ENCODE results near the gene RUNX1.

Gene RUNX1

GRCh38 chr21:34857122-34857713 lies 191.9 kb downstream of the RUNX1 start:
- Histone ChIP-seq H3K9ac (ENCODE audit: low read depth, low read length) (no peak overlapping the region), H3K36me3 (ENCODE audit: insufficient read depth, low read depth, low read length) (no peaks in the 10 kb centered on the region), H3K4me3 (ENCODE audit: low read length) (no peak overlapping the region), H3K27me3 (ENCODE audit: insufficient read depth, low read length) (no peaks in the 10 kb centered on the region), H3K27ac (ENCODE audit: low read length) (no peak overlapping the region), H3K9me3 (ENCODE audit: insufficient read depth, low read depth, low read length) (no peaks in the 10 kb centered on the region), H3K4me1 (ENCODE audit: insufficient read depth, low read length) (peaks cover 5% of the 10 kb centered on the region)

GRCh38 chr21:34852448-34852847 lies 196.7 kb downstream of the RUNX1 start:
- Histone ChIP-seq H3K9ac (ENCODE audit: low read depth, low read length) (no peak overlapping the region), H3K9me3 (ENCODE audit: insufficient read depth, low read depth, low read length) (no peaks in the 10 kb centered on the region), H3K27ac (ENCODE audit: low read length) (no peak overlapping the region), H3K36me3 (ENCODE audit: insufficient read depth, low read depth, low read length) (no peaks in the 10 kb centered on the region), H3K27me3 (ENCODE audit: insufficient read depth, low read length) (no peaks in the 10 kb centered on the region), H3K4me3 (ENCODE audit: low read length) (no peak overlapping the region), H3K4me1 (ENCODE audit: insufficient read depth, low read length) (peaks cover 6% of the 10 kb centered on the region)

GRCh38 chr21:34850166-34850690 lies 198.9 kb downstream of the RUNX1 start:
- Histone ChIP-seq H3K9ac (ENCODE audit: low read depth, low read length) (no peak overlapping the region), H3K4me3 (ENCODE audit: low read length) (no peak overlapping the region), H3K27ac (ENCODE audit: low read length) (no peak overlapping the region), H3K9me3 (ENCODE audit: insufficient read depth, low read depth, low read length) (no peaks in the 10 kb centered on the region), H3K36me3 (ENCODE audit: insufficient read depth, low read depth, low read length) (no peaks in the 10 kb centered on the region), H3K4me1 (ENCODE audit: insufficient read depth, low read length) (peaks cover 19% of the 10 kb centered on the region), H3K27me3 (ENCODE audit: insufficient read depth, low read length) (peaks cover 6% of the 10 kb centered on the region; the same call in 1 of the 2 replicates)

GRCh38 chr21:34846601-34847112 lies 202.4 kb downstream of the RUNX1 start:
- Histone ChIP-seq H3K27me3 (ENCODE audit: insufficient read depth, low read length) (peaks cover 11% of the 10 kb centered on the region; the same call in 1 of the 2 replicates), H3K9ac (ENCODE audit: low read depth, low read length) (no peak overlapping the region), H3K4me3 (ENCODE audit: low read length) (no peak overlapping the region), H3K9me3 (ENCODE audit: insufficient read depth, low read depth, low read length) (no peaks in the 10 kb centered on the region), H3K36me3 (ENCODE audit: insufficient read depth, low read depth, low read length) (no peaks in the 10 kb centered on the region), H3K27ac (ENCODE audit: low read length) (no peak overlapping the region), H3K4me1 (ENCODE audit: insufficient read depth, low read length) (peaks cover 25% of the 10 kb centered on the region)

GRCh38 chr21:34845521-34846451 lies 203.3 kb downstream of the RUNX1 start:
- H3K27me3 ChIP-seq (ENCODE audit: insufficient read depth, low read length): peaks cover 11% of the 10 kb centered on the region; the same call in 1 of the 2 replicates
- peaks cover 25% of the 10 kb centered on the region for H3K4me1 ChIP-seq (ENCODE audit: insufficient read depth, low read length)
- H3K9me3 ChIP-seq (ENCODE audit: insufficient read depth, low read depth, low read length): no peaks in the 10 kb centered on the region
- H3K4me3 ChIP-seq (ENCODE audit: low read length): no peak overlapping the region
- no peaks in the 10 kb centered on the region for H3K36me3 ChIP-seq (ENCODE audit: insufficient read depth, low read depth, low read length)
- H3K9ac ChIP-seq (ENCODE audit: low read depth, low read length): no peak overlapping the region
- no peak overlapping the region for H3K27ac ChIP-seq (ENCODE audit: low read length)

- Histone ChIP-seq H3K9me3 (ENCODE audit: insufficient read depth, low read depth, low read length) (no peaks in the 10 kb centered on the region), H3K4me3 (ENCODE audit: low read length) (no peak overlapping the region), H3K9ac (ENCODE audit: low read depth, low read length) (no peak overlapping the region), H3K27ac (ENCODE audit: low read length) (no peak overlapping the region), H3K36me3 (ENCODE audit: insufficient read depth, low read depth, low read length) (no peaks in the 10 kb centered on the region), H3K4me1 (ENCODE audit: insufficient read depth, low read length) (peaks cover 25% of the 10 kb centered on the region), H3K27me3 (ENCODE audit: insufficient read depth, low read length) (peaks cover 11% of the 10 kb centered on the region; the same call in 1 of the 2 replicates)
These were observed 204.2 kb downstream of the RUNX1 start for GRCh38 chr21:34844924-34845238.

- H3K27me3 ChIP-seq (ENCODE audit: insufficient read depth, low read length): peaks cover 11% of the 10 kb centered on the region; the same call in 1 of the 2 replicates
These were observed 204.8 kb downstream of the RUNX1 start for GRCh38 chr21:34844013-34844923.

GRCh38 chr21:34843562-34843961 lies 205.5 kb downstream of the RUNX1 start:
- H3K36me3 ChIP-seq (ENCODE audit: insufficient read depth, low read depth, low read length): no peaks in the 10 kb centered on the region
- H3K9ac ChIP-seq (ENCODE audit: low read depth, low read length): no peak overlapping the region
- peaks cover 25% of the 10 kb centered on the region for H3K4me1 ChIP-seq (ENCODE audit: insufficient read depth, low read length)
- H3K27ac ChIP-seq (ENCODE audit: low read length): no peak overlapping the region
- peaks cover 11% of the 10 kb centered on the region; the same call in 1 of the 2 replicates for H3K27me3 ChIP-seq (ENCODE audit: insufficient read depth, low read length)
- no peak overlapping the region for H3K4me3 ChIP-seq (ENCODE audit: low read length)
- no peaks in the 10 kb centered on the region for H3K9me3 ChIP-seq (ENCODE audit: insufficient read depth, low read depth, low read length)

More at GRCh38 chr21:34844013-34844923, 204.8 kb downstream of the RUNX1 start:
- H3K4me3 ChIP-seq (ENCODE audit: low read length): no peak overlapping the region
- H3K27ac ChIP-seq (ENCODE audit: low read length): no peak overlapping the region
- no peak overlapping the region for H3K9ac ChIP-seq (ENCODE audit: low read depth, low read length)
- H3K9me3 ChIP-seq (ENCODE audit: insufficient read depth, low read depth, low read length): no peaks in the 10 kb centered on the region
- no peaks in the 10 kb centered on the region for H3K36me3 ChIP-seq (ENCODE audit: insufficient read depth, low read depth, low read length)
- H3K4me1 ChIP-seq (ENCODE audit: insufficient read depth, low read length): peaks cover 25% of the 10 kb centered on the region

- Histone ChIP-seq H3K4me1 (ENCODE audit: insufficient read depth, low read length) (peaks cover 26% of the 10 kb centered on the region), H3K9me3 (ENCODE audit: insufficient read depth, low read depth, low read length) (no peaks in the 10 kb centered on the region), H3K27me3 (ENCODE audit: insufficient read depth, low read length) (peaks cover 11% of the 10 kb centered on the region; the same call in 1 of the 2 replicates), H3K9ac (ENCODE audit: low read depth, low read length) (no peak overlapping the region), H3K4me3 (ENCODE audit: low read length) (no peak overlapping the region), H3K36me3 (ENCODE audit: insufficient read depth, low read depth, low read length) (no peaks in the 10 kb centered on the region), H3K27ac (ENCODE audit: low read length) (no peak overlapping the region)
These were observed 207.9 kb downstream of the RUNX1 start for GRCh38 chr21:34841154-34841553.

GRCh38 chr21:34840693-34841092 lies 208.4 kb downstream of the RUNX1 start:
- Histone ChIP-seq H3K36me3 (ENCODE audit: insufficient read depth, low read depth, low read length) (no peaks in the 10 kb centered on the region), H3K27ac (ENCODE audit: low read length) (no peak overlapping the region), H3K4me3 (ENCODE audit: low read length) (no peak overlapping the region), H3K9ac (ENCODE audit: low read depth, low read length) (no peak overlapping the region), H3K27me3 (ENCODE audit: insufficient read depth, low read length) (peaks cover 9% of the 10 kb centered on the region; the same call in 1 of the 2 replicates), H3K9me3 (ENCODE audit: insufficient read depth, low read depth, low read length) (no peaks in the 10 kb centered on the region), H3K4me1 (ENCODE audit: insufficient read depth, low read length) (peaks cover 25% of the 10 kb centered on the region)
